HG03139 (cell line): ENCODE data around the gene C9.
A peak's percentile ranks its signal among the peaks of the same experiment; 100 is the strongest.
"Not testable (repeated sequence)": the region's sequence is repeated elsewhere in the genome, so short reads cannot be mapped to it uniquely, and the experiment has no call there.

ENCODE experiments used
- ATAC-seq: cut with Tn5 transposase; IDR thresholded peaks from one replicate; pipeline ENCODE4 v1.9.1; 2021; ENCODE audit not compliant: unreplicated experiment

The C9 gene

DNA sequence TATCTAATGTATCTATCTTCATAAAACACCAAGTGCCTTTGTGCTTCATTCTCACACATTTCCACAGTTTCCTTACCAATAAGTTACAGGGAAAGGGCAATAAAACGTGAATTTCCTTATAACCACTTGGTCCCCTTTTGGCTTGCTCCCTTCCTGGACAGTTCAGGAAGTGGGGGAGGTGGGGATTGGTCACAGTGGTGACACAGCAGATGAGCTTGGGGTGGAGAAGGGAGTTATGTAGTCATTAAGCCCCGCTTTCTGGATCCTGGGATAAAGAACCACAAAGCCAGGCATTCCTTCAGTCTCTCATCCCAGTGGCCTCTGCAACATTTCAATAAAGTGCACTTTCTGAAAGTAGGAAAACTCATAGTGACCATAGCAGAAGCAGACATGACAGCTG is 97.9 kb downstream of the C9 start:
- no peak for ATAC-seq

DNA sequence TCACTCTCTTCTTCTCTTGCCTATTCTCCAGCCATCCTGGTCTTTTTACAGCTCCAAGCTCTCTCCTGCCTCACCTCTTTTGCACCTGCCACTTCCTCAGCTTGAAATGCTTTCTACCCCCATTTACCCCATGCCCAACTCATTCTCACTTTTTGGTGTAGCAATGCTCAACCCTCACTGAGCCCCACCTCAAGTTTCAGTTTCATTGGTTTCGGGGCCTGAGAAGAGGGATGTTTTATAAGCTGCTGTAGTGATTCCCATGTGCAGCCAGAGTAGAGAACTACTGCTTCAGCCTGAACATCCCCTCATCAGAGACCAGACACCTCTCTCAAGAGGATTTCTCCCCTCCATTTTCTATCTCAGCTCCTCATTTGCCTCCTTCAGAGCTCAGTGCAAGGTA is 99.8 kb downstream of the C9 start:
- peak; percentile 94 for ATAC-seq

DNA sequence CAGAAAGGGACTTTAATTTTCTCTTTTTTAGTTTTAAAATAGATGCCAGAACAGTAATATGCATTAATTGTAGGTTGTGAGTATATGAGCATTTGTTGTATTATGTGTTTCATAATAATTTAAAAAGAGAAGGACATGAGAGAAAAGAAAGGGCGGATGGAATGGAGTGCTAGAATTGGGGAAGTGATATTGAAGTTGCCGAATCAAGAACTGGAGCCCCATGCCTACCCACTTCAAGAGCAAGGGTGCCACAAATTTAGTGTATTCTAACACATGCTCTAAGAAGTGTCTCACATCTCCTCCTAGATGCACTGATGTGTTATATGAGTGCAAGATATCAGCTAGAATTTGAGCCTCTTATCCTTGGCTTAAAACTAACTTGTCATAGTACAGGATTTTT is 101.3 kb downstream of the C9 start:
- ATAC-seq: no peak

DNA sequence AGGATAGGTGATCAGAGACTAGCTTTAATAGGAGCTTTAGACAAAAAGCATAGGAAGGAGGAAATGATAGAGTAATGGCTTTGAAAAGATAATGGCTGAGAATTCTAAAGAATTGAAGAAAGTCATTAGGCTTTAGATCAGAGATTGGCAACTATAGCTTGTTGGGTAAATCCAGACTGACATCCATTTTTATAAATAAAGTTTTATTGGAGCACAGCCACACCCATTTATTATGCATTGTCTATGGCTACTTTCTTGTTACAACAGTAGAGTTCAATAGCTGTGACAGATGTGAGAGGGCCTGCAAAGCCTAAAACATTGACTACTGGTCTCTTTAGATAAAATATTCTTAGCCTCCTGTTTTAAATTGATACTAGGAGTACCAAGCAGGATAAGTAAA is 104.2 kb downstream of the C9 start:
- no peak for ATAC-seq

DNA sequence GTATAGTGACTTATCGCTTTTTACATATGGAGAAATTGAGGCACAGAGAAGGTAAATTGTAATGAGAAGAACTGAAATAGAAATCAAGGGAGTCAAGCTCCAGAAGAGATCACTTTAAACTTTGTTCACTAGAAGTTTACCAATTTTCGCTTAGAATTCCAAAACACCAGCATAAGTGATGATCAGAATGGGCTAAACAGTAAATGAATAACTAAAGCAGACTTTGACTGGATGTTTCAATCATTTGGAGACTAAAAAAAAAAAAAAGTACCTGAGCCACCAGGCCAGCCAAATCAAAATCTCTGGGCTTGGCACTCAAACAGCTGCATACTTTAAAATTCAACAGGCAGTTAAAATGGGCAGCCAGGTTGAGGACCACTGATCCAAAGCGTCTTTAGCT is 106.7 kb downstream of the C9 start:
- ATAC-seq: no peak

DNA sequence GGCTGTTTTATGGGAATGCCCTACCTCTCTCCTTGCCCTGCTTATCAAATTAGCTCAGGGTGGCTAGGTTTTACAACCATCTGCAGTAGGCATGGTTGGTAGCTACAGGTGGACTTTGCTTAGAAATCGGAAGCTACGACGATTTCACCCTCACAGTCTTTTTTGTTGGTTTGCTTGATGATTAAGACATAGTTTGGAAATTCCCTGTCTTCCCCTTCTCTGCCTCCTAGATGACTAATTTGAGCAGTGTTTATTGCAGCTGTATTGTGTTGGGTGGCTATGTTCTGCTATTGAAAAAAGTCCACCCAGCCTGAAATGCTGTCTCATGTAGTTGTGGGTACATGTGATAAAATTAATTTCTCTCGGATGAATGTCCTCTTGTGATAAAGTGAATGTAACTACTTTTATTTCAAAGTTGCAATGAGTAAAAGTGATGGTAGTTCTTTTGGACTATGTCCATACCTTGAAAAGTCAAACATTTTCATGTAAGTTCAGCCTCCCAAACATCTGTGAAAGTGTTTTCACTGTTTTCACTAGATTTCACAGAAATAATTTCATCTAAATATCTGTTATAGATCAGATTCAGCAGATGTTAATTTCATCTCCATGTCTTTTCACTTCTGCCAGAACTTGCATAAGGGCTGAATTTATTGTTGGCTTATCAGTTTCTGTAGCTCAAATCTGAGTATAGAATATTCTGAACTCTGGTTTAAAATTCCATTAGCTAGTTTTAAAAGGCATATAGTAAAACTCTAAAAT is 107.6 kb downstream of the C9 start:
- ATAC-seq: no peak

DNA sequence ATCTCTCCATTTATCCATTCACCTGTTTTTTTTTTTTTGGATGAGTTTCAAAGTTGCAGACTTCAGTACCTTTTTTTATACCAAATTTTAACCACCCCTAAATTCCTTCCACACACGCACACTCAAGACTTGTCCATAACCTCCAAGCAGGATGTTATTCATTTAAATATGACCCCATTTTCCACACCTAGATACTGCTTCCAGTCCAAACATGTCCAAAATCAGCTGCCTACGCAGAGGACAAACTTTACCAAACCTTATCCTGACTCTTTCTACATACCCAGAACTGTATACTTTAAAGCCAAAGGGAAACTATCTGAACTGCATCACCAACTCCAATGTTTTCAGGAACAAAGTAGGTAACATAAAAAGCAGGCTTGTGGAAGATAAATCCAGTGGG is 108.9 kb downstream of the C9 start:
- no peak for ATAC-seq

DNA sequence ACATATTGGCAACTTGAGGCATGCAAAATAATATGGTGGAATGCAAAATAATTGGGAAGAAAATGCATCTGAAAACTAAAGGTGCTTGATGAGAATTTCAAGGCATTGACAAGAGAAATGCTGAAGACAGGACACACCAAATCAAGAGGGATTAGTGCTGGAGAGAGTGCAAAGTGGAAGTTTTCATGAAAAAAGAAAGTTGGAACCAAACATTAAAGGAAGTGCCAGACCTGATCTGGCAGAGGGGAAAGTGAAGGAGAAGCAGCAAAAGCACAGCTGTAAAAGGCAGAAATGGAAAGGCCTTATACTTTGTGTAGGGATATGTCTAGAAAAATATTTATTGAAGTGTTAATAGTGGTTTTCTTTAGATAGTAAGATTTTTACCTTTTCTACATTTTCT is 109.6 kb downstream of the C9 start:
- ATAC-seq: no peak

DNA sequence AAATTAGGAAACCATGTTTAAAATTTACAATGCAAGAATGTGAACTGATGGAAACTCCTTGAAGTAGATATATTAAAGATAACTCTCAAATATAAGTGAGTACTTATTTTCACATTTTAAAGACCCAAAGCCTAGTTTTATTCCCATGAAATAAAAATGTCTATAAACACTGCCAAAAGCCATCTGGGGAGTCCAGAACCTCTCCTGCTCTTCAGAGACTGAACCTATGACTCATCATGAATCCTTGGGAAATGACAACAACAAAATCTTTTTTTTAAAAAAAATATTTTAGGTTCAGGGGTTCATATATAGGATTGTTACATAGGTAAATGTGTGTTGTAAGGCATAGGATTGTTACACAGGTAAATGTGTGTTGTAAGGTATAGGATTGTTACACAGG is 111.1 kb downstream of the C9 start:
- ATAC-seq: no peak

DNA sequence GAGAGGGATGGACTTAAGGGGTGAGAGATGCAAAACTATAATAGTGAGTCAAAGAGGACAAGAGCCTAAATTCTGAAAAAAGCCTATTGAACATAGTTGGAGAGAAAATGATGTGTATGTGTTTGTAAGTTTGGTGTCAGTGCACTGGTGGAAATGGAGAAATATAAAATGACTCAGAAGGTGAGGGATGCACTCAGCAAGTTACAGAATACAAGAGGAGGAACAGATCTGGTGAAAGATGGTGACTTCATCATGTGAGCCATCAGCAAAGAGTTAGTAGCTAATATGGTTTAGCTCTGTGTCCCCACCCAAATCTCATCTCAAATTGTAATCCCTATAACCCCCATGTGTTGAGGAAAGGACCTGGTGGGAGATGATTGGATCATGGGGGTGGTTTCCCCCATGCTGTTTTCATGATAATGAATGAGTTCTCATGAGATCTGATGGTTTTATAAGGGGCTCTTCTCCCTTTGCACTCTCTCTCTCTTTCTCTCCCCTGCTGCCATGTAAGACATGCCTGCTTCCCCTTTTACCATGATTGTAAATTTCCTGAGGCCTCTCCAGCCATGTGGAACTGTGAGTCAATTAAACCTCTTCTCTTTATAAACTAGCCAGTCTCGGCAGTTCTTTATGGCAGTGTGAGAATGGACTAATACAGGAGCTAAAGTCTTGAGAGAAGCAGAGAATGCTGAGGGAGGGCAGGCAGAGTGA is 114.6 kb downstream of the C9 start:
- no peak for ATAC-seq

DNA sequence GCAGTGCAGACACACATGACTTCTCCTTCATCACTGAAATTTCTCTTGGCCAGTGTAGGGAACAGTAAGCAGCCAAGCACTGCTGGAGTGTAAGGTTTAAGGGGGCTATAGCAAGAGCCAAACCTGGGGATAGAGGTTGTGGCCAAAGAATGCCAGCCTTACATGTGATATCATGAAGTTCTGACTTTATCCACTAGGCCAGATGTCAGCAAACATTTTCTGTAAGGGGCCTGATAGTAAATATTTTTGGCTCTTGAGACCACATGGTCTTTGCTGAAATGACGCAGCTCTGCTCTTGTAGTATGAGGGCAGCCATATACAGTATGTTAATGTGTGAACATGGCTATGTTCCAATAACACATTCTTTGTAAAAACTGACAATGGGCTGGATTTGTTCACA is 115.2 kb downstream of the C9 start:
- no peak for ATAC-seq

DNA sequence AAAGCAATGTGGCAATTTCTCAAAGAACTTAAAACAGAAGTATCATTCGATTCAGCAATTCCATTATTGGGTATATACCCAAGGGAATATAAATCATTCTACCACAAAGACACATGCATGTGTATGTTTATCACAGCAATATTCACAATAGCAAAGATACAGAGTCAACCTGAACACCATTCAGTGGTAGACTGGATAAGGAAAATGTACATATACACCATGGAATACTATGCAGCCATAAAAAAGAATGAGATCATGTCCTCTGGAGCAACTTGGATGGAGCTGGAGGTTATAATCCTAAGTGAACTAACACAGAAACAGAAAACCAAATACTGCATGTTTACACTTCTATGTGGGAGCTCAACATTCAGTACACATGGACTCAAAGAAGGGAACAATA is 123.5 kb downstream of the C9 start:
- ATAC-seq: no peak

DNA sequence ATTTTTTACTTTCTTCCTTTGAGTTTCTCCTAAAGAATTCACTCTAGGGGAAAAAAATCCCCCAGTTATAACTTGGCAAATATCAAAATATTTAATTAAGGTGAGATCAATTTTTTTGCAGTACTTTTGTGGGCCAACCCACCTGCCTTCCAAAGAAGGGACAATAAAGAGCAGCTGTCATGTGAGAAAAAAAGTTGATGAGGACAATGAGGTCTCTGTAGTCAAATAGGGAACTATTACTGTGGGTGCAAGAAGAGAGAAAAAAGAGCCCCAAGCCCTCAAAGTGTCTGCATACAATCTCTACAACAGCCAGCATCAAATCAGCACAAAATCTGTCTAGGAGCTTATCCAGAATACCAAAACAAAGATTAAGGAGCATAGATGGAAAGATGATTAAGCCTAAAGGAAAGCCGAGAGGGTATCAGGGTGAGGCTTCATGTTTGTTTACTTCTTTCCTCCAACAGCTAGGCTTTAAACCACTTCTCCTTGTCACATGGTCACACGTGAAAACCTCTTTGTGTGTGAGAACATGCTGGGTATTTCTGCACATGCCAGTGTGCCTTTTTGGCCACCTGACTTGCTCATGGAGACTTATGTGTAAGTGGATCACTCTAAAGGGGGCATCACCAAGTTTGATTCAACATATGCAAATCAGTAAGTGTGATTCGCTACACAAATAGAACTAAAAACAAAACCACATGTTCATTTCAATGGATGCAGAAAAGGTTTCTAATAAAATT is 125.8 kb downstream of the C9 start:
- ATAC-seq: no peak

DNA sequence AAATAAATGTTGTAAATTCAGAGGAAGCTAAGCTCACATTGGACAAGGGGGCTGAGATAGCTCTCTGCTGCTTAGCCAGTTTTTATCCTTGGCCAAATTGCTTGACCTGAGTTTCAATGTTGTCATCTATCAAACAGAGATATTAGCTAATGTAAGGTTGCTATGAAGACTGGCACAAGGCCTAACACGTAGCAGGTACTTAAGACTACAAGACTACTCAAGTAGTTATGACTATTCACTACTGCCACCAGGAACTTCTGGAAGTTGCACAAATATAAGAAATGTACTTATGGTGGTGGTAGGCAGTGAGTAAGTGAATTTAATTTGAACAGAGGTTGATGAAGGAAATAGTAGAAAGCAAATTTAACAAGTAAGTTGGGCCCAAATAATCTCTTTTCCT is 127.6 kb downstream of the C9 start:
- no peak for ATAC-seq

DNA sequence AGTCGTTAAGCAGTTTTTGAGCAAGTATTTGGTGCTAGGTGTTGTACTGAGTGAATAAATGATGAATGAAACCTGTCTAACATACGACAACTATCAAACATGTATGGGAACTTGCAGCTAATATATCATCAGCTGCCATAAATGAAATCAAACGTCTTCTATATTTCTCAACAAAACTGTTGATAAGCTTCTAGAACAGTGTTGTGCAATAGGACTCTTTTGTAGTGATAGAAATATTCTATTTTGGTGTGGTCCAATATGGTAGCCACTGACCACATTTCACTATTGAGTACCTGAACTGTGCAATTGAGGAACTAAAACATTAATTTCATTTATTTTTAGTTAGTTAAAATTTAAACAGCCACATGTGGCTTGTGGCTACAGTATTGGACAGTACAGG is 128.6 kb downstream of the C9 start:
- no peak for ATAC-seq

DNA sequence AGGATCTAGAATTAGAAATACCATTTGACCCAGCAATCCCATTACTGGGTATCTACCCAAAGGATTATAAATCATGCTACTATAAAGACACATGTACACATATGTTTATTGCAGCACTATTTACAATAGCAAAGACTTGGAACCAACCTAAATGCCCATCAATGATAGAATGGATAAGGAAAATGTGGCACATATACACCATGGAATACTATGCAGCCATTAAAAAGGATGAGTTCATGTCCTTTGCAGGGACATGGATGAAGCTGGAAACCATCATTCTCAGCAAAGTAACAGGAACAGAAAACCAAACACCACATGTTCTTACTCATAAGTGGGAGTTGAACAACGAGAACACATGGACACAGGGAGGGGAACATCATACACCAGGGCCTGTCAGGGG is 129.8 kb downstream of the C9 start:
- not testable (repeated sequence) for ATAC-seq
